Activated CD4-positive, CD25-positive, alpha-beta regulatory T cell treated with anti-CD3 and anti-CD28 coated beads, Interleukin-2, amount 50 U/mL, for 16 hours (primary cell): ENCODE measurements around the gene EXOSC9.
"Not testable (repeated sequence)": the region's sequence is repeated elsewhere in the genome, so short reads cannot be mapped to it uniquely, and the experiment has no call there.

Source experiments
- DNase-seq: peaks from one replicate; pipeline ENCODE4 v3.0.0-alpha.2; 2020; ENCODE audit warnings: low read depth, low spot score

Gene EXOSC9

GRCh38 chr4:121800961-121801714, at the start of gene EXOSC9:
Gene EXOSC9 (plus strand): TSS chr4:121801323. CDS start chr4:121801425, 102 bp downstream.
- DNase-seq: peak; percentile 95

- not testable (repeated sequence) for DNase-seq
Measured at GRCh38 chr4:121752142-121752541, 49.0 kb upstream of the EXOSC9 start.

GRCh38 chr4:121758925-121759568, 42.1 kb upstream of the EXOSC9 start:
- DNase-seq: no peak

- no peak for DNase-seq
Measured at GRCh38 chr4:121760205-121760604, 40.9 kb upstream of the EXOSC9 start.

- no peak for DNase-seq
Measured at GRCh38 chr4:121764303-121764701, 36.8 kb upstream of the EXOSC9 start.

GRCh38 chr4:121764702-121765367, 36.3 kb upstream of the EXOSC9 start, which contains the start of gene SMIM43:
Gene SMIM43 (minus strand): TSS chr4:121765164. CDS start chr4:121765105, 59 bp downstream.
- no peak for DNase-seq

GRCh38 chr4:121765368-121765705, 35.8 kb upstream of the EXOSC9 start:
- no peak for DNase-seq

GRCh38 chr4:121765971-121766538, 35.1 kb upstream of the EXOSC9 start:
- no peak for DNase-seq

- no peak for DNase-seq
Measured at GRCh38 chr4:121767166-121767565, 34.0 kb upstream of the EXOSC9 start.

- no peak for DNase-seq
Measured at GRCh38 chr4:121769341-121769740, 31.8 kb upstream of the EXOSC9 start.

GRCh38 chr4:121771869-121772268, 29.3 kb upstream of the EXOSC9 start:
- no peak for DNase-seq

- no peak for DNase-seq
Measured at GRCh38 chr4:121773883-121774282, 27.2 kb upstream of the EXOSC9 start.

GRCh38 chr4:121776610-121777401, 24.3 kb upstream of the EXOSC9 start:
- no peak for DNase-seq

GRCh38 chr4:121777625-121778024, 23.5 kb upstream of the EXOSC9 start:
- no peak for DNase-seq

- no peak for DNase-seq
Measured at GRCh38 chr4:121778991-121779628, 22.0 kb upstream of the EXOSC9 start.

- no peak for DNase-seq
Measured at GRCh38 chr4:121783210-121783609, 17.9 kb upstream of the EXOSC9 start.

- no peak for DNase-seq
Measured at GRCh38 chr4:121784401-121784800, 16.7 kb upstream of the EXOSC9 start.

GRCh38 chr4:121784975-121785374, 16.1 kb upstream of the EXOSC9 start:
- DNase-seq: no peak

GRCh38 chr4:121785479-121785878, 15.6 kb upstream of the EXOSC9 start:
- DNase-seq: no peak

GRCh38 chr4:121786221-121786620, 14.9 kb upstream of the EXOSC9 start:
- DNase-seq: no peak

- DNase-seq: no peak
Measured at GRCh38 chr4:121788896-121789295, 12.2 kb upstream of the EXOSC9 start.
